Breast epithelium (tissue), 4 donors: ENCODE results near the gene CPED1. TPM values are rescaled to one million over a fixed set of nuclear protein-coding genes. Genes with fewer than 3 reads are reported as not detected.

ENCODE experiments used
- DNase-seq, 2 donors: peaks; one replicate each; pipeline ENCODE4 v3.0.0-alpha.2; 2019; ENCODE audit warnings: low spot score in 2 of 2
- H3K27ac ChIP-seq, 2 donors: fragments of 200-600 bp; sonication (generic) in 1 of 2; one replicate each; pipeline ENCODE4 v1.5.1; 2016 to 2019; ENCODE audit warnings: mild to moderate bottlenecking in 1 of 2
- H3K27me3 ChIP-seq, 2 donors: fragments of 200-600 bp; sonication (generic) in 1 of 2; one replicate each; pipeline versions ENCODE4 v1.5.1 to v1.6.0; 2017 to 2019; ENCODE audit warnings: control low read depth in 1 of 2, mild to moderate bottlenecking in 1 of 2
- H3K36me3 ChIP-seq: fragments of 200-600 bp; one replicate; pipeline ENCODE4 v1.5.1; 2019
- H3K4me1 ChIP-seq, 2 donors: fragments of 200-600 bp; sonication (generic); one replicate each; pipeline ENCODE4 v1.5.1; 2016 to 2019; ENCODE audit warnings: control low read depth in 1 of 2
- H3K4me3 ChIP-seq, 3 donors: fragments of 200-600 bp; sonication (generic); 1 replicate in 2 of 3; 2 replicates in 1 of 3; pipeline ENCODE4 v1.5.1; 2016 to 2019; ENCODE audit warnings: mild to moderate bottlenecking in 3 of 3, moderate library complexity in 2 of 3
- H3K9me3 ChIP-seq, 2 donors: fragments of 200-600 bp; sonication (generic) in 1 of 2; one replicate each; pipeline ENCODE4 v1.5.1; 2016 to 2019; ENCODE audit warnings: control low read depth in 1 of 2
- POLR2A ChIP-seq: fragments of 450-650 bp; IDR thresholded peaks from one replicate; pipeline ENCODE4 v1.6.1; 2016; ENCODE audit warnings: antibody characterized with exemption, mild to moderate bottlenecking, moderate library complexity
- POLR2AphosphoS5 ChIP-seq, 3 donors: sonication (generic); formaldehyde crosslinking; IDR thresholded peaks; one replicate each; pipeline ENCODE4 v1.6.1; 2017; ENCODE audit warnings: antibody characterized with exemption in 3 of 3
- intact Hi-C: fragments of 100-400 bp; cut with DNase I; formaldehyde crosslinking; loops from one replicate; pipeline ENCODE4 v1.15.1; 2023; ENCODE audit warnings: low total_unique reads
- total RNA-seq, 3 donors: library from RNA; depleted of rRNA; stranded (reverse); fragments of >200 nt; gene quantifications; one replicate each; pipeline ENCODE4 v1.1.0, GENCODE V29; 2016
- TF ChIP-seq, protein P1 (sequence below), 3 donors: fragments of 450-650 bp; IDR thresholded peaks; one replicate each; pipeline ENCODE4 v1.5.1; 2016 to 2017; ENCODE audit warnings: antibody characterized with exemption in 3 of 3, mild to moderate bottlenecking in 3 of 3, moderate library complexity in 3 of 3

The CPED1 gene
- total RNA-seq, 3 donors from 2014 or later, result 14.3 to 29.3 (median 15.4) TPM

DNA sequence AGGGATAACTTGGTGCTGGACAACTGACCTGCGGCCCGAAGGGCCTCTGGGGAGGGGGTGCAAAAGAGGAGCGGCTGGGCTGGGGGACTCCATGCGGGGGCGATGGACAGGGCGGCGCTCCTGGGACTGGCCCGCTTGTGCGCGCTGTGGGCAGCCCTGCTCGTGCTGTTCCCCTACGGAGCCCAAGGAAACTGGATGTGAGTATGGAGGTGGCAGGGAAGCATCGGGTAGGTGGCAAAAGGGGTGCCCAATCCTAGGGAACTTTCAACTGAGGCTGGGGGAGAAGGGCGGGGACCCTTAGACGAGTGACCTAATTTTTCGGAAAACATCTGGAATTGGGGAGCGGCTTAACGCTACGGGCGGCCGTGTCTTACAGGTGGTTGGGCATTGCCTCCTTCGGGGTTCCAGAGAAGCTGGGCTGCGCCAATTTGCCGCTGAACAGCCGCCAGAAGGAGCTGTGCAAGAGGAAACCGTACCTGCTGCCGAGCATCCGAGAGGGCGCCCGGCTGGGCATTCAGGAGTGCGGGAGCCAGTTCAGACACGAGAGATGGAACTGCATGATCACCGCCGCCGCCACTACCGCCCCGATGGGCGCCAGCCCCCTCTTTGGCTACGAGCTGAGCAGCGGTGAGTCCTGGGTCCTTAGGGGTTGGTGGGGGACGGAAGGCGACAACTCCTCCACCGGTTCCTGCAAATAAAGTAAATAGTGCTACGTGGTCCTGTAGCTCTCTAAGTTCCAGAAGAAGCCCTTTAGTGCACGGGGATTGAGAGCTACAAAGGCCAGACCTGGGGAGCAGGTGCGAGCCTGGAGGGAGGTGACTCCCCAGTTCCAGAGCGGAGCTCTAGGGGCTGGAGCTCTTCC lies 340.9 kb downstream of the CPED1 start:
- intact Hi-C loops, result no loop called here
- Histone ChIP-seq H3K27ac (no peak overlapping the region), H3K27me3 (peaks cover 3 to 45% of the 10 kb centered on the region in 2 donors), H3K4me3 (peak overlapping the region; percentile 14 to 44 (median 34)), H3K36me3 (no peaks in the 10 kb centered on the region), H3K4me1 (no peaks in the 10 kb centered on the region), H3K9me3 (no peaks in the 10 kb centered on the region)
- TF ChIP-seq POLR2AphosphoS5 (IDR thresholded peaks at IDR 0.05) (no peak), POLR2A (no peak)
- TF ChIP-seq, protein P1, sequence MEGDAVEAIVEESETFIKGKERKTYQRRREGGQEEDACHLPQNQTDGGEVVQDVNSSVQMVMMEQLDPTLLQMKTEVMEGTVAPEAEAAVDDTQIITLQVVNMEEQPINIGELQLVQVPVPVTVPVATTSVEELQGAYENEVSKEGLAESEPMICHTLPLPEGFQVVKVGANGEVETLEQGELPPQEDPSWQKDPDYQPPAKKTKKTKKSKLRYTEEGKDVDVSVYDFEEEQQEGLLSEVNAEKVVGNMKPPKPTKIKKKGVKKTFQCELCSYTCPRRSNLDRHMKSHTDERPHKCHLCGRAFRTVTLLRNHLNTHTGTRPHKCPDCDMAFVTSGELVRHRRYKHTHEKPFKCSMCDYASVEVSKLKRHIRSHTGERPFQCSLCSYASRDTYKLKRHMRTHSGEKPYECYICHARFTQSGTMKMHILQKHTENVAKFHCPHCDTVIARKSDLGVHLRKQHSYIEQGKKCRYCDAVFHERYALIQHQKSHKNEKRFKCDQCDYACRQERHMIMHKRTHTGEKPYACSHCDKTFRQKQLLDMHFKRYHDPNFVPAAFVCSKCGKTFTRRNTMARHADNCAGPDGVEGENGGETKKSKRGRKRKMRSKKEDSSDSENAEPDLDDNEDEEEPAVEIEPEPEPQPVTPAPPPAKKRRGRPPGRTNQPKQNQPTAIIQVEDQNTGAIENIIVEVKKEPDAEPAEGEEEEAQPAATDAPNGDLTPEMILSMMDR (IDR thresholded peaks at IDR 0.05), result no peak
- no peak for DNase-seq

DNA sequence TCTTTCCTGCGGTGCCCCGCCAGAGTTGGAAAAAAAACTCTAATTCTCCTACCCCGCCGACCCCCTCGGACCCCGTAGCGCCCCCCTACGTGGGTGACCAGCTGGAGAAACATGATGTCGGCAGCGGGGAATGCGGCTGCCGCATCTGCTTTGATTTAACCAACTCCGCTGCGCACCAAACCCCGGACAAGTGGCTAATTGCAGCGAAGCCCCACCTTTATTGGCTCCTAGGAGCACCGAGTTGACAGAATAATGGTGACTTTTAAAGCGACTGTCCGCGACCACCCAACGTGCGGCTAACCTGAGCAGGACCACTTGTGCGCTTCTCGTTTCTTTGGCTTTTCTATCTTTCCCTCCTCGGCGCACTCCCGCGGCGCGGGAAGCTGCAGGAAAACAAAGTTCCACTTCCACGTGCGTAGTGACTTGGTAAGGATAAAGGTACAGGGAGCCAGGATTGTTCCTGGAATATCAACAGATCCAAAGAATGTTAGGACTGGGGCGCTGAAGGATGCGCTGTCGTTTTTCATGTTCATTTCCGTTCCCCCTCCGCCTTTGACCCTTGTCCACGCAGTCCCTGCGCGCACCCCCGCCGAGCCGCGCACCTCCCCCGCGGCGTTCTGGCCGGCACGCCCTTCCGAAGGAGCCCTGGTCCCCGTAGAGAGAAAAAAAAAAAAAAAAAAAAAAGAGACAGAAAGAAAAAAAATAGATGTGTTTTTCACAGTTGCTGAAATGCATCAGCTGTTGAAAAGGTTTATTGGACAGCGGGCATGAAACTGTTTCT lies 341.7 kb downstream of the CPED1 start:
- no peak for DNase-seq
- Histone ChIP-seq H3K9me3 (no peaks in the 10 kb centered on the region), H3K4me1 (no peaks in the 10 kb centered on the region), H3K27ac (no peak overlapping the region), H3K27me3 (peaks cover 3 to 53% of the 10 kb centered on the region in 2 donors), H3K36me3 (no peaks in the 10 kb centered on the region), H3K4me3 (peak overlapping the region; percentile 14 to 44 (median 34))
- TF ChIP-seq POLR2AphosphoS5 (IDR thresholded peaks at IDR 0.05) (no peak), POLR2A (no peak)
- TF ChIP-seq, protein P1 (IDR thresholded peaks at IDR 0.05), result no peak
- intact Hi-C loops, result no loop called here

DNA sequence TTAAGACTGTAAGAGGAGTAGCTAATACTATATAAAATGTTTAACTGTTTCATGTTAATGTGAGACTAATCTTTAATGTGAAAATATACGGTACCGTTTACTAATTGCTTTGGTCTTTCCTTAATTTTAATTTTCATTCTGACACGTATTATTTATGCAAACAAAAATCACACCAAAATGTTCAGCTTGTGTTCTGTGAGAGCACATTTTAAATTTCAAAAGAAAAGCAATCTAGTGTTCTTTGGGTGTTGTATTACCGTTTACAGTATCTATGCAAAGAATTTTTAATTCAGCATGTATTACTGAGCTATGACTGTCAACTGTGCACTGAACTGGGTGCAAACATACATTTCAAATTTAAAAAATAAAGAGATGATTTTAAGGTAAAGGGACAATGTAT lies 342.5 kb downstream of the CPED1 start:
- DNase-seq, result no peak
- TF ChIP-seq POLR2AphosphoS5 (IDR thresholded peaks at IDR 0.05), result no peak
- no peak for TF ChIP-seq POLR2A
- TF ChIP-seq, protein P1 (IDR thresholded peaks at IDR 0.05), result no peak
- Histone ChIP-seq H3K27ac (no peak overlapping the region), H3K27me3 (peaks cover 3 to 55% of the 10 kb centered on the region in 2 donors), H3K4me1 (no peaks in the 10 kb centered on the region), H3K9me3 (no peaks in the 10 kb centered on the region), H3K4me3 (no peak overlapping the region), H3K36me3 (no peaks in the 10 kb centered on the region)
- intact Hi-C loops, result no loop called here

DNA sequence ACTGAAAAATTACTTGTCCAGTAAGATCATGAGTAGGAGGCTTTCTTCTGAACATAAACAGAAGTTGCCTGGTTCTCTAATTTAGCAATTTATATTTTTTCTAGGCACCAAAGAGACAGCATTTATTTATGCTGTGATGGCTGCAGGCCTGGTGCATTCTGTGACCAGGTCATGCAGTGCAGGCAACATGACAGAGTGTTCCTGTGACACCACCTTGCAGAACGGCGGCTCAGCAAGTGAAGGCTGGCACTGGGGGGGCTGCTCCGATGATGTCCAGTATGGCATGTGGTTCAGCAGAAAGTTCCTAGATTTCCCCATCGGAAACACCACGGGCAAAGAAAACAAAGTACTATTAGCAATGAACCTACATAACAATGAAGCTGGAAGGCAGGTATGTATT lies 343.1 kb downstream of the CPED1 start:
- DNase-seq, result no peak
- intact Hi-C loops, result no loop called here
- no peak for TF ChIP-seq POLR2AphosphoS5 (IDR thresholded peaks at IDR 0.05)
- TF ChIP-seq, protein P1 (IDR thresholded peaks at IDR 0.05), result no peak
- TF ChIP-seq POLR2A, result no peak
- Histone ChIP-seq H3K9me3 (no peaks in the 10 kb centered on the region), H3K4me1 (no peaks in the 10 kb centered on the region), H3K36me3 (no peaks in the 10 kb centered on the region), H3K27me3 (peaks cover 3 to 55% of the 10 kb centered on the region in 2 donors), H3K27ac (no peak overlapping the region), H3K4me3 (no peak overlapping the region)

DNA sequence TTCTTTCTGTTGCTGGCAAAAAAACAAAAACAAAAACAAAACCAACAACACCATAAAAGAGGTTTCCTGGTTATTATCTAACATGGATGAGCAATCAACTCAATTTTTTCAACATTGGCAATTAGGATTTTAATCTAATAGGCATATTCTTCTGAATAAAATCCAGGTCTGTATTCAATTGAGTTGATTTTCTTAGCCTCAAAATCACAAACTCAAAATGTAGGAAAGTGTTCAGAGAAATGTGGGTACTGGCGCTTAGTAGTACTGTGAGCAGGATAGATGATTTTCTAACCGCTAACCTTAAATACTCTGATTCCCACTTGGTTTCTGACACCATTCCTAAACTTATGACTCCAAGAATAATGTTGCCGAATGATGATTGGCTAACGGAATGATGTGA lies 345.9 kb downstream of the CPED1 start:
- H3K27me3 ChIP-seq, result peaks cover 3 to 44% of the 10 kb centered on the region in 2 donors

More for the DNA sequence above, 345.9 kb downstream of the CPED1 start:
- no peaks in the 10 kb centered on the region for H3K9me3 ChIP-seq
- no peak for DNase-seq
- H3K4me1 ChIP-seq, result no peaks in the 10 kb centered on the region
- H3K36me3 ChIP-seq, result no peaks in the 10 kb centered on the region
- TF ChIP-seq POLR2A (no peak), POLR2AphosphoS5 (IDR thresholded peaks at IDR 0.05) (no peak)
- TF ChIP-seq, protein P1 (IDR thresholded peaks at IDR 0.05), result no peak
- intact Hi-C loops, result no loop called here
- H3K4me3 ChIP-seq, result no peak overlapping the region
- H3K27ac ChIP-seq, result no peak overlapping the region
